CD4-positive, alpha-beta T cell treated with Interleukin-15 for 4 hours (primary cell): Measurements from ENCODE around the gene DOCK9.
"Not testable (repeated sequence)": the region's sequence is repeated elsewhere in the genome, so short reads cannot be mapped to it uniquely, and the experiment has no call there.

Experiments
- DNase-seq: peaks from one replicate; pipeline ENCODE4 v3.0.0-alpha.2; 2020; ENCODE audit warnings: low spot score

Gene DOCK9

GRCh38 chr13:98772794-98773452 is 204.9 kb downstream of the DOCK9 start:
- no peak for DNase-seq

DNA sequence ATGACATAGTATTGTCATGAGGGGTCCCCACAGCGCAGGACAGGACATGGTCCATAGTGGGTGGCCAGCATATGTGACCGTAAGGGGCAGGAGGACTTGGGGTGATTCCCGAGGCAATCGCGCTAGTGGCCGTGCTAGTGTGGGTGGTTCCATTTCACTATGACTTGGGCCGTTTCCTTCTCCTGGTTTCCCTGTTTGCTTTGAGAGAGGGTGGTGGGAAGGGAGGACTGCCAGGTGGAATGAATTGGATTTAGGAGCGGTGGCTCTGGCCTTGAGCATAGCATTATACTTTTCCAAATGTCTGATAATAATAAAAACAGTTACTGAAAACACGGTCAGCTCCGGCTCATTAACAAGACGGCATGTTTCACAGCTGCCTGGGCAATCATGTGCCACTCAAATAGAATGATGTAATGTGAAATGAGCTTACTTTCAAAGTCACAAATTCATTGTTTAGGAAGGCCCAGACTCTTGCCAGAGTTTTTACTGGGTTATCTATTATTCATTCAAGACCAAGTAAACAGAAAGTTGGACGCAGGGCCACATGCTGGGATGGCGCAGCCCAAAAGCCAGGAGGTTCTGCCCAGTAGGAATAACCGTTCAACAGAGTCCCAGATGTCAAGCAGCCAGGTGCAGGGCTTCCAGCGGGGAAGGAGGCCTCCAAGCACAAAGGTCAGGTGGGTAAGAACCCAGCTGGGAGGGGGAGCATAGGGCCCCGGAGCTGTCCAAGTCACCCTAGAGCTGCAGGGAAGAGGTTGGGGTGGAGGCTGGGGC is 205.8 kb downstream of the DOCK9 start:
- no peak for DNase-seq

DNA sequence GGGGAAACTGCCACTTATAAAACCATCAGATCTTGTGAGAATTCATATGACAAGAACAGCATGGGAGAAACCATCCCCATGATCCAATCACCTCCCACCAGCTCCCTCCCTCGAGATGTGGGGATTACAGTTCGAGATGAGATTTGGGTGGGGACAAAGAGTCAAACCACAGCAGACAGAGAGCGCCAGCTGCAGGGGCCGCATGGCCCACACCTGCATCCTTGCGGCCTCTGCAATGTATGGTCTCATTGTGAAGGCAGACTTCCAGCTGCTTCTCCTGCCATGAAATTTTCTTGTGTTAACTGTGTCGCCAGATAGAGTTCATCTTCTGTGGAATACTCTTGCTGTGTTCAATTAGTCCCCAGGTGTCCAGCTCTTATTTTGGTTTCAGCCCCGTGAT is 208.1 kb downstream of the DOCK9 start:
- DNase-seq = no peak

DNA sequence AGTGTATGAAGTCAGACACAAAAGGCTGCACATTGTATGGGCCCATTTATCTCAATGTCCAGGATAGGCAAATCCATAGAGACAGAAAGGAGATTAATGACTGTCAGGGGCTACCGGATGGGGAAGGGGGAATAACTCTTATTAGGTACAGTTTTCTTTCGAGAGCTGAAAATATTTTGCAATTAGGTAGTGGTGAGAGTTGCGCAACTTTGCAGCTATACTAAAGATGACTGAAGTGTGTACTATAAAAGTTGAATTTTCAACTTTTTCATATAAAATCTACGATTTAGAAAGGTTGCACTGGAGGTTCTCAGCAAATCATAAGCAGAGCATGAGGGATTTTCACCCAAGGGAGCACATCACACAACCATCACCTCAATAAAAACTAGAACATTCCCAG is 209.3 kb downstream of the DOCK9 start:
- DNase-seq = no peak

DNA sequence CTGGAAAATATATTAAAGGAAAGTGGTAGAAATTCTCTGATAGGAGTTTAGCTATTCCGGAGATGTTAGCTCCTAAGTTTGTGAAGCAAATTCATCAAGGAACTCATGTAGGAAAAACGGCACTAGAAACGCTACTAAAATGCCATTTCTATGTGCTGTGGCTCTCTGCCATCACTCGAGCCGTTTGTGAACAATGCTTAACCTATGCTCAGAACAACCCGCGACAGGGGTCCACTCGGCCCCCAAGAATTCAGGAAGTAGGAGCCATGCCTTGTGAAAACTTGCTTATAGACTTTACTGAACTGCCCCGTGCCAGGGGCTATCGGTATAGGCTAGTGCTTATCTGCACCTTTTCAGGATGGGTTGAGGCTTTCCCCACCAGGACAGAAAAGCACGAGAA is 211.2 kb downstream of the DOCK9 start:
- DNase-seq = no peak

DNA sequence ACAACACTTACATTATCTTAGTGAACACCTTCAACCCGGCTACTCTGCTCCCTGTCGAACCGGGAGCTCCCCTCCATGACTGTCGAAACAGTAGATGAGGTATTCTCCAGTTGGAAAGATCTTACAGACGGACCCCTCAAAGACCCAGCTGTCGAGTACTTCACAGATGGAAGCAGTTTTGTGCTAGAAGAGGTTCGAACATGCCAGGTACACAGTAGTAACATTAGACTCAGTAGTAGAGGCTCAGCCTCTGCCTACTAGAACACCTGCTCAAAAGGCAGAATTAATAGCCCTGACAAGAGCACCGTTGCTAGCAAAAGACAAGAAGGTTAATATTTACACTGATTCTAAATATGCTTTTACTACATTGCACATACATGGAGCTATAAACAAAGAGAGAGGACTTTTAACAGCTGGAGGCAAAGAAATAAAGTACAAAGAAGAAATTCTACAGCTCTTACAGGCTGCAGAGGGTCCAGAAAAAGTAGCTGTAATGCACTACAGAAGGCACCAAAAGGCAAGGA is 211.8 kb downstream of the DOCK9 start:
- no peak for DNase-seq

DNA sequence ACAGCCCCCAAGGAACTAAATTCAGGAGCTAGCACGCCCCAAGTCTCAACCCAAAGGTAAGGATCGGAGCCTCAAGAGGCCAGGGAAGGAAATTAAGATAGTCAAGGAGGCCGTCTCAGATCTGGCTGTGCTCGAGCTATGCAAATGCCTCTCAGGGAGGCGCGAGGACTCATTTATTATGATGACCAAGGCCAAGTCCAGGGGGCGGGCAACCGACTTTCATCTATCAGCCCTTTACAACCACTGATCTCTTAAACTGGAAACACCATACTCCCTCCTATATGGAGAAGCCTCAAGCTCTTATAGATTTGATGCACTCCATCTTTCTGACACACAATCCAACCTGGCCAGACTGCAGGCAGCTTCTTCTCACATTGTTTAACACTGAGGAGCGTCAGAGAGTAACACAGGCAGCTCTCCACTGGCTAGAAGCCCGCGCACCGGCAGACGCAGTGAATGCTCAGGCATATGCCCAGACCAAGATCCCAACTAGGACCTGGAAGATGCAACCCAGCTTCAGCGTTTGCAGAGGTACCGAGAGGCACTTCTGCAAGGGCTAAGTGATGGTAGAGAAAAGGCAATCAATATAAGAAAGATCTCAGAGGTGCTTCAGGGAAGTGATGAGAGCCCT is 215.8 kb downstream of the DOCK9 start:
- DNase-seq = no peak

GRCh38 chr13:98761126-98761985 is 216.5 kb downstream of the DOCK9 start:
- no peak for DNase-seq

- DNase-seq = no peak
Observed at GRCh38 chr13:98755729-98756128, 222.1 kb downstream of the DOCK9 start.

DNA sequence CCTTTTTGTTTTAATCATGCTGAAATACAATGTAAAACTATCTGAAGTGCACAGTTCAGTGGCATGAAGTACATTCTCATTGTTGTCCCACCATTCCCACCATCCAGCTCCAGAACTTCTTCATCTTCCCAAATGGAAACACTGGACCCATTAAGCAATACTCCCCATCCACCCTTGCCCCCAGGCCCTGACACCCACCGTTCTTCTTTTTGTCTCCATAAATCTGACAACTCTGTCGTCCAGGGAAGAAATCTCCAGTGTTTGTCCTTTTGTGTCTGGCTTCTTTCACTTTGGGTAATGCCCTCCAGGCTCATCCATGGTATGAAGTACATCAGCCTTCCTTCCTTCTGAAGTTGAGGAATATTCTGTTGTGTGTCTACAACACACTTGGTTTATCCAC is 222.7 kb downstream of the DOCK9 start:
- no peak for DNase-seq

DNA sequence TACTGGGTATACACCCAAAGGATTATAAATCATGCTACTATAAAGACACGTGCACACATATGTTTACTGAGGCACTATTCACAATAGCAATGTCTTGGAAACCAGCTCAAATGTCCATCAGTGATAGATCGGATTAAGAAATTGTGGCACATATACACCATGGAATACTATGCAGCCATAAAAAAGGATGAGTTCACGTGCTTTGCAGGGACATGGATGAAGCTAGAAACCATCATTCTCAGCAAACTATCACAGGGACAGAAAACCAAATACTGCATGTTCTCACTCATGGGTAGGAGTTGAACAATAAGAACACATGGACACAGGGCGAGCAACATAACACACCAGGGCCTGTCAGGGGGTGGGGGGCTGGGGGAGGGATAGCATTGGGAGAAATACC is 223.4 kb downstream of the DOCK9 start:
- DNase-seq = not testable (repeated sequence)

DNA sequence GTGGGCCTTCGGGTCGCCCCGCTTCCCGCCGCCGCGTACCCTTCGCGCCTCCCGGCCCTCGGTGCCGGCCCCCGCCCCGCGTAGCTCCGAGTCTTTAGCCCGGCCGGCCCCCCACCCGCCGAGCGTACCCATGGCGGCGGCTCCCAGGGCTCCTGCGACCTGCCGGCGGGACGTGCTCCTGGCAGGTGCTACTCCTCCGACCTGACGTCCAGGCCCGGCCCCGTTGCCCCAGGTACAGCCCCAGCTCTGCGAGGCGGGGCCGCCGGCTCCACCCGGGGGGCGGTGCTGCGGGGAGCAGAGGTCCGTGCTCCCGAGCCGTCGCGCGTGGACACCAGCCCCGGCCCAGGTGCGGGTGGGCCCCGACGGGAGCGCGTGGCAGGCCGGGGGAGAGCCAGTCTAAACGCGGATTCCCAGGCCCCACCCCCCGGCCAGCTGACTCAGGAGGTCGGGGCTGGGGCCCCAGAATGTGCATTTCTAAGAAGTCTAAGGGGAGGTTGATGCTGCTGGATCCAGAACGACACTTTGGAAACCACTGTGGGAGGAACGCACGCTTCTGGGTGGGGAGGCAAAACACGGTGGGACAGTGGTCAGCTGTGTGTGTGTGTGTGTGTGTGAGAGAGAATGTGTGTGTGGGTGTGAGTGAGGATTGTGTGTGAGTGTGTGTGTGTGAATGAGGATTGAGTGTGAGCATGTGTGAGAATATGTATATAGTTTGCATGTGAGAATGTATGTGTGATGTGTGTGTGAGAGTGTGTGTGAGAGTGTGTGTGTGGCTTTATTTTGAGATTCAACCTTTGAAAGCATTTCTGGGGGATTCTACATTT is 225.2 kb downstream of the DOCK9 start, which contains the start of gene SLC15A1:
Gene SLC15A1 (minus strand): TSS at position 206 of the 824 bp plus-strand sequence. CDS start 74 bp downstream, at position 132.
- no peak for DNase-seq

GRCh38 chr13:98751861-98752466 is 225.9 kb downstream of the DOCK9 start:
- DNase-seq = no peak

DNA sequence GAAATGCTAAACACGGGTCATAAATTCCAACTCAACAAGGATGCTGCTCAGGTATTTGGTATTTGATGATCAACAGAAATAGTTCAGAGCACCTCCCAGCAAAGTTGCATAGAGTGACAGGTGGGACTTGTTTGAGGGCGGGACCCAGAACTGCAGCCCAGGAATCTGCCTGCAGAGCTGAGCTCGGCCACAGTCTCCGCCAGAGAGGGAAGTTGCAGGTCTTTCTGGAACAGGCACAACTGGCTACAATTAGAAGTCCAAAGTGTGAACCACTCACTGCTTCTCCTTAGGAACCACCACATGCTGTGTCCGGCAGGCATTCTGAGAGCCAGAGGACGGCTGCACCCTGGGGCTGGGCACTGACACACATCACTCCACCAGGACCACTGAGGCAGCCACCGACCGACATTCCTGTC is 226.5 kb downstream of the DOCK9 start:
- no peak for DNase-seq

GRCh38 chr13:98749501-98749900 is 228.4 kb downstream of the DOCK9 start:
- no peak for DNase-seq

- DNase-seq = no peak
Observed at GRCh38 chr13:98746968-98747367, 230.9 kb downstream of the DOCK9 start.
